AML-193 (cell line): ENCODE data around the gene TICAM2.

ENCODE experiments used
- DNase-seq, 2 experiments: peaks; one replicate each; lab custom pipeline; 2025; lab: John Stamatoyannopoulos, UW

Gene TICAM2

GRCh38 chr5:115568668-115569067, 33.6 kb downstream of the TICAM2 start:
- no peak for DNase-seq

- no peak for DNase-seq
Observed at GRCh38 chr5:115565233-115565632, 37.0 kb downstream of the TICAM2 start.

- DNase-seq = no peak
Observed at GRCh38 chr5:115561176-115561575, 41.1 kb downstream of the TICAM2 start.

GRCh38 chr5:115559524-115559923, 42.8 kb downstream of the TICAM2 start:
- no peak for DNase-seq

- no peak for DNase-seq
Observed at GRCh38 chr5:115558388-115558956, 43.8 kb downstream of the TICAM2 start.

- DNase-seq = no peak
Observed at GRCh38 chr5:115557667-115558387, 44.5 kb downstream of the TICAM2 start.

GRCh38 chr5:115556276-115556675, 46.0 kb downstream of the TICAM2 start:
- DNase-seq = no peak

- DNase-seq = no peak
Observed at GRCh38 chr5:115555084-115555633, 47.1 kb downstream of the TICAM2 start.

- no peak for DNase-seq
Observed at GRCh38 chr5:115553082-115553481, 49.2 kb downstream of the TICAM2 start.

- DNase-seq = no peak
Observed at GRCh38 chr5:115551415-115551814, 50.9 kb downstream of the TICAM2 start.

- no peak for DNase-seq
Observed at GRCh38 chr5:115549154-115549553, 53.1 kb downstream of the TICAM2 start.

GRCh38 chr5:115548683-115549082, 53.6 kb downstream of the TICAM2 start:
- no peak for DNase-seq

- DNase-seq = no peak
Observed at GRCh38 chr5:115545351-115545882, 56.9 kb downstream of the TICAM2 start.

GRCh38 chr5:115544436-115545350, 57.6 kb downstream of the TICAM2 start, which contains the start of gene FEM1C:
TSS of gene FEM1C (minus strand) at chr5:115544775. CDS start at chr5:115543493, 1,282 bp downstream.
- peak; percentile 91 to 94 for DNase-seq

GRCh38 chr5:115544043-115544435, 58.2 kb downstream of the TICAM2 start:
- DNase-seq = peak; percentile 51 to 76

- DNase-seq = no peak
Observed at GRCh38 chr5:115543365-115544042, 58.8 kb downstream of the TICAM2 start.

- DNase-seq = peak in 1 of 2 experiments; percentile 40
Observed at GRCh38 chr5:115542651-115543364, 59.5 kb downstream of the TICAM2 start.

- DNase-seq = no peak
Observed at GRCh38 chr5:115542086-115542485, 60.2 kb downstream of the TICAM2 start.

- DNase-seq = no peak
Observed at GRCh38 chr5:115541611-115542010, 60.7 kb downstream of the TICAM2 start.

GRCh38 chr5:115535479-115536035, 66.7 kb downstream of the TICAM2 start:
- no peak for DNase-seq
